K562 (cell line): ENCODE measurements around the gene SOX15. TPM values are rescaled to one million over a fixed set of nuclear protein-coding genes. Genes with fewer than 3 reads are reported as not detected.
A peak's percentile ranks its signal among the peaks of the same experiment; 100 is the strongest.

Experiments
- ATF7 ChIP-seq: fragments of 450-650 bp; IDR thresholded peaks from 2 replicates; pipeline ENCODE4 v1.7.1; 2014; ENCODE audit warnings: mild to moderate bottlenecking, moderate library complexity
- BACH1 ChIP-seq: fragments of 200-800 bp; sonication (Bioruptor generic); IDR thresholded peaks from 2 replicates; pipeline ENCODE4 v1.6.1; 2016; ENCODE audit warnings: missing genetic modification characterization, missing compliant biosample characterization
- CBX3 ChIP-seq, 2 experiments: IDR thresholded peaks; 1 replicate in 1 of 2; 2 replicates in 1 of 2; pipeline ENCODE4 v1.6.1; 2012; ENCODE audit warnings: inconsistent platforms in 2 of 2, low read length in 2 of 2, borderline replicate concordance in 1 of 2, control low read depth in 1 of 2
- CCNT2 ChIP-seq: IDR thresholded peaks from 2 replicates; pipeline ENCODE4 v1.6.1; 2011; ENCODE audit warnings: borderline replicate concordance, low read depth, mild to moderate bottlenecking, moderate library complexity, mixed read lengths, low read length; ENCODE audit not compliant: insufficient read length; ENCODE audit errors: extremely low read depth
- CTBP1 ChIP-seq: fragments of 450-650 bp; IDR thresholded peaks from 2 replicates; pipeline ENCODE4 v1.6.1; 2016; ENCODE audit warnings: borderline replicate concordance
- ESRRB ChIP-seq: fragments of 250-450 bp; sonication (Bioruptor Pico); IDR thresholded peaks from 2 replicates; pipeline ENCODE4 v1.5.0; 2020; ENCODE audit warnings: mild to moderate bottlenecking, moderate library complexity, borderline replicate concordance
- HDAC1 ChIP-seq, 2 experiments: fragments of 450-650 bp; IDR thresholded peaks; 2 replicates each; pipeline ENCODE4 v1.6.1; 2016 to 2017; ENCODE audit warnings: inconsistent platforms in 1 of 2, mild to moderate bottlenecking in 1 of 2, moderate library complexity in 1 of 2
- HNRNPUL1 ChIP-seq: fragments of 200-400 bp; formaldehyde crosslinking; IDR thresholded peaks from 2 replicates; pipeline ENCODE4 v1.6.1; 2017; ENCODE audit warnings: low read length
- MAFF ChIP-seq: IDR thresholded peaks from 2 replicates; pipeline ENCODE4 v1.6.1; 2012; ENCODE audit warnings: low read length, improper control_type of control experiment
- MBD2 ChIP-seq: sonication (generic); IDR thresholded peaks from 2 replicates; pipeline ENCODE4 v1.6.1; 2016; ENCODE audit warnings: low read depth, borderline replicate concordance
- SLC30A9 ChIP-seq: fragments of 250-450 bp; sonication (Bioruptor Pico); IDR thresholded peaks from 2 replicates; pipeline ENCODE4 v1.8.0; 2022; ENCODE audit warnings: mild to moderate bottlenecking, moderate library complexity
- TEAD1 ChIP-seq, 2 experiments: fragments of 450-650 bp in 1 of 2; sonication (generic) in 1 of 2; formaldehyde crosslinking; IDR thresholded peaks; 2 replicates each; pipeline versions ENCODE4 v1.4.0 to v1.8.0; 2020 to 2022; ENCODE audit warnings: mild to moderate bottlenecking in 2 of 2, missing genetic modification reagents in 1 of 2
- WHSC1 ChIP-seq: IDR thresholded peaks from one replicate; pipeline ENCODE4 v1.6.1; 2012; ENCODE audit warnings: low read length, control low read depth, inconsistent platforms
- ZFPM2 ChIP-seq: fragments of 250-450 bp; sonication (Bioruptor Pico); IDR thresholded peaks from 2 replicates; pipeline ENCODE4 v1.5.1; 2022; ENCODE audit warnings: mild to moderate bottlenecking
- ZNF57 ChIP-seq: fragments of 450-650 bp; formaldehyde crosslinking; IDR thresholded peaks from 2 replicates; pipeline ENCODE4 v1.4.0; 2020; ENCODE audit warnings: mild to moderate bottlenecking, moderate library complexity
- polyA plus RNA-seq, 8 experiments: library from polyadenylated mRNA; depleted of rRNA in 4 of 8; stranded (reverse) in 5 of 8; unstranded in 3 of 8; fragments of >200 nt; fragmentation: Nextera tagmentation in 2 of 8; fragmentation: Illumina TruSeq in 1 of 8; extraction: Ambion mirVana in 2 of 8; extraction: Trizol in 1 of 8; gene quantifications; 2 replicates each; pipeline versions ENCODE4 v1.2.1 to v1.2.3, GENCODE V29; 2011 to 2014; ENCODE audit warnings: inconsistent platforms in 1 of 8, missing spikeins in 1 of 8
- total RNA-seq, 7 experiments: library from RNA; depleted of rRNA in 6 of 7; stranded (reverse); fragments of >200 nt in 6 of 7; fragmentation: Illumina TruSeq in 2 of 7; extraction: Trizol in 2 of 7; gene quantifications; 2 replicates each; pipeline versions ENCODE4 v1.2.1 to v1.2.3, GENCODE V29; 2011 to 2021; ENCODE audit warnings: low replicate concordance in 1 of 7
- TF ChIP-seq, protein P1 (sequence below): fragments of 250-450 bp; sonication (Bioruptor Pico); IDR thresholded peaks from 2 replicates; pipeline ENCODE4 v1.4.0; 2020; ENCODE audit warnings: borderline replicate concordance
- TF ChIP-seq, protein P2 (sequence below), 2 experiments: fragments of 200-800 bp in 1 of 2; sonication (Bioruptor generic) in 1 of 2; sonication (generic) in 1 of 2; formaldehyde crosslinking in 1 of 2; IDR thresholded peaks in 1 of 2; conservative IDR thresholded peaks in 1 of 2; 2 replicates each; pipeline versions ENCODE4 v1.5.0 to v1.6.1; 2016 to 2020; ENCODE audit warnings: missing compliant biosample characterization in 1 of 2, missing genetic modification characterization in 1 of 2, missing genetic modification reagents in 1 of 2
- TF ChIP-seq, protein P3 (sequence below), 3 experiments: IDR thresholded peaks in 2 of 3; conservative IDR thresholded peaks in 1 of 3; 2 replicates each; pipeline ENCODE4 v1.5.1; 2011 to 2012; ENCODE audit warnings: low read length in 3 of 3, mild to moderate bottlenecking in 3 of 3, control low read depth in 2 of 3, improper control_type of control experiment in 1 of 3, inconsistent platforms in 1 of 3, low read depth in 1 of 3, mixed read lengths in 1 of 3, moderate library complexity in 1 of 3; ENCODE audit not compliant: insufficient read depth in 2 of 3
- TF ChIP-seq, protein P4 (sequence below): fragments of 450-650 bp; IDR thresholded peaks from 2 replicates; pipeline ENCODE4 v1.6.1; 2017; ENCODE audit warnings: antibody characterized with exemption, mild to moderate bottlenecking

The SOX15 gene
- total and polyA plus RNA-seq, 9 of the 15 experiments (the other 6 are each of a cell fraction or from before 2014, with no cell fraction given): 0.07 to 0.33 (median 0.19) TPM; not detected in 5

DNA sequence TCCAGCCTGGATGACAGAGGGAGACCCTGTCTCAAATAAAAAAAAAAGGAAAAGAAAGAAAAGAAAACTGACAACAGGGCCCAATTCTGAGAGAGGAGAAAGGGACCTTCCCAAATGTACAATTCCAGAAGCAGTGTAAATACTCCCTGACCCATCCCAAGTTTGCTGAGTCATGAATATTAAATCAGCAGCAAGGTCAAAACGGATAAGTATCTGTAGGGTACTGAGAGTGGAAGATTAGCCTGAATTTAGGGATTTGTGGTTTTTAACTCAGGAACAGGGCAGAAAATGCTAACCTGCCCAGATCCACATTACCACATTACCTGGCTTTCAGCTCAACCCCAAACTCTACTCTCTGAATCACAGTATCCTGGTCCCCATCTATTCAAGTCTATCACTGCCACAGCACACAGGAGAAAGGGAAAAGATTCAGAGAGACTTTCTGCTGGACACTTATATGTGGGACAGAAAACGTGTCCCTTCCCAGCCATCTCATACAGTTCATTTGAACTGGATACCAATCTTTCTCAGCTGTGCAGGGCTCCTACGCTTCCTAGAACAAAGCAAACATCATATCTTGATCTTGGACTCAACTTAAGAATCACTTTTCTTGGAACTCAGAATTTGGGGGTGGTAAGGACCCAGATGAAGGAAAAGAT, 21.9 kb upstream of the SOX15 start (continued):
- no peak for TF ChIP-seq TEAD1 (CRISPR knock-in tag; IDR thresholded peaks at IDR 0.05)
- TF ChIP-seq, protein P1, sequence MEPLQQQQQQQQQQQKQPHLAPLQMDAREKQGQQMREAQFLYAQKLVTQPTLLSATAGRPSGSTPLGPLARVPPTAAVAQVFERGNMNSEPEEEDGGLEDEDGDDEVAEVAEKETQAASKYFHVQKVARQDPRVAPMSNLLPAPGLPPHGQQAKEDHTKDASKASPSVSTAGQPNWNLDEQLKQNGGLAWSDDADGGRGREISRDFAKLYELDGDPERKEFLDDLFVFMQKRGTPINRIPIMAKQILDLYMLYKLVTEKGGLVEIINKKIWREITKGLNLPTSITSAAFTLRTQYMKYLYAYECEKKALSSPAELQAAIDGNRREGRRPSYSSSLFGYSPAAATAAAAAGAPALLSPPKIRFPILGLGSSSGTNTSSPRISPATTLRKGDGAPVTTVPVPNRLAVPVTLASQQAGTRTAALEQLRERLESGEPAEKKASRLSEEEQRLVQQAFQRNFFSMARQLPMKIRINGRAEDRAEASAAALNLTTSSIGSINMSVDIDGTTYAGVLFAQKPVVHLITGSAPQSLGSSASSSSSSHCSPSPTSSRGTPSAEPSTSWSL (CRISPR knock-in tag): no peak
- TF ChIP-seq HNRNPUL1: no peak
- TF ChIP-seq, protein P2, sequence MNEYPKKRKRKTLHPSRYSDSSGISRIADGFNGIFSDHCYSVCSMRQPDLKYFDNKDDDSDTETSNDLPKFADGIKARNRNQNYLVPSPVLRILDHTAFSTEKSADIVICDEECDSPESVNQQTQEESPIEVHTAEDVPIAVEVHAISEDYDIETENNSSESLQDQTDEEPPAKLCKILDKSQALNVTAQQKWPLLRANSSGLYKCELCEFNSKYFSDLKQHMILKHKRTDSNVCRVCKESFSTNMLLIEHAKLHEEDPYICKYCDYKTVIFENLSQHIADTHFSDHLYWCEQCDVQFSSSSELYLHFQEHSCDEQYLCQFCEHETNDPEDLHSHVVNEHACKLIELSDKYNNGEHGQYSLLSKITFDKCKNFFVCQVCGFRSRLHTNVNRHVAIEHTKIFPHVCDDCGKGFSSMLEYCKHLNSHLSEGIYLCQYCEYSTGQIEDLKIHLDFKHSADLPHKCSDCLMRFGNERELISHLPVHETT (CRISPR knock-in tag; conservative IDR thresholded peaks at IDR 0.05 in 1 of 2, IDR thresholded peaks at IDR 0.05 in 1 of 2): no peak
- TF ChIP-seq MBD2: no peak
- no peak for TF ChIP-seq ESRRB (CRISPR knock-in tag)
- TF ChIP-seq CTBP1: 0 out of 2 replicates have a peak, but pooled peaks have one; percentile 25
- TF ChIP-seq ATF7: no peak
- TF ChIP-seq ZNF57 (CRISPR knock-in tag): no peak
- no peak for TF ChIP-seq ZFPM2
- no peak for TF ChIP-seq SLC30A9 (CRISPR knock-in tag)
- TF ChIP-seq BACH1: peak; percentile 87
- TF ChIP-seq WHSC1: no peak
- no peak for TF ChIP-seq CCNT2
- TF ChIP-seq, protein P3, sequence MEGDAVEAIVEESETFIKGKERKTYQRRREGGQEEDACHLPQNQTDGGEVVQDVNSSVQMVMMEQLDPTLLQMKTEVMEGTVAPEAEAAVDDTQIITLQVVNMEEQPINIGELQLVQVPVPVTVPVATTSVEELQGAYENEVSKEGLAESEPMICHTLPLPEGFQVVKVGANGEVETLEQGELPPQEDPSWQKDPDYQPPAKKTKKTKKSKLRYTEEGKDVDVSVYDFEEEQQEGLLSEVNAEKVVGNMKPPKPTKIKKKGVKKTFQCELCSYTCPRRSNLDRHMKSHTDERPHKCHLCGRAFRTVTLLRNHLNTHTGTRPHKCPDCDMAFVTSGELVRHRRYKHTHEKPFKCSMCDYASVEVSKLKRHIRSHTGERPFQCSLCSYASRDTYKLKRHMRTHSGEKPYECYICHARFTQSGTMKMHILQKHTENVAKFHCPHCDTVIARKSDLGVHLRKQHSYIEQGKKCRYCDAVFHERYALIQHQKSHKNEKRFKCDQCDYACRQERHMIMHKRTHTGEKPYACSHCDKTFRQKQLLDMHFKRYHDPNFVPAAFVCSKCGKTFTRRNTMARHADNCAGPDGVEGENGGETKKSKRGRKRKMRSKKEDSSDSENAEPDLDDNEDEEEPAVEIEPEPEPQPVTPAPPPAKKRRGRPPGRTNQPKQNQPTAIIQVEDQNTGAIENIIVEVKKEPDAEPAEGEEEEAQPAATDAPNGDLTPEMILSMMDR (IDR thresholded peaks at IDR 0.05 in 2 of 3, conservative IDR thresholded peaks at IDR 0.05 in 1 of 3; ENCODE audit: insufficient read depth in 2 of 3, low read depth in 1 of 3, low read length in 3 of 3): no peak
- no peak for TF ChIP-seq CBX3 (IDR thresholded peaks at IDR 0.05; ENCODE audit: borderline replicate concordance in 1 of 2, low read length in 2 of 2)
- peak; percentile 96 for TF ChIP-seq MAFF
- peak in 1 of 2 experiments; percentile 86; a peak in 2 of 4 replicates for TF ChIP-seq HDAC1 (IDR thresholded peaks at IDR 0.05)
- TF ChIP-seq, protein P4, sequence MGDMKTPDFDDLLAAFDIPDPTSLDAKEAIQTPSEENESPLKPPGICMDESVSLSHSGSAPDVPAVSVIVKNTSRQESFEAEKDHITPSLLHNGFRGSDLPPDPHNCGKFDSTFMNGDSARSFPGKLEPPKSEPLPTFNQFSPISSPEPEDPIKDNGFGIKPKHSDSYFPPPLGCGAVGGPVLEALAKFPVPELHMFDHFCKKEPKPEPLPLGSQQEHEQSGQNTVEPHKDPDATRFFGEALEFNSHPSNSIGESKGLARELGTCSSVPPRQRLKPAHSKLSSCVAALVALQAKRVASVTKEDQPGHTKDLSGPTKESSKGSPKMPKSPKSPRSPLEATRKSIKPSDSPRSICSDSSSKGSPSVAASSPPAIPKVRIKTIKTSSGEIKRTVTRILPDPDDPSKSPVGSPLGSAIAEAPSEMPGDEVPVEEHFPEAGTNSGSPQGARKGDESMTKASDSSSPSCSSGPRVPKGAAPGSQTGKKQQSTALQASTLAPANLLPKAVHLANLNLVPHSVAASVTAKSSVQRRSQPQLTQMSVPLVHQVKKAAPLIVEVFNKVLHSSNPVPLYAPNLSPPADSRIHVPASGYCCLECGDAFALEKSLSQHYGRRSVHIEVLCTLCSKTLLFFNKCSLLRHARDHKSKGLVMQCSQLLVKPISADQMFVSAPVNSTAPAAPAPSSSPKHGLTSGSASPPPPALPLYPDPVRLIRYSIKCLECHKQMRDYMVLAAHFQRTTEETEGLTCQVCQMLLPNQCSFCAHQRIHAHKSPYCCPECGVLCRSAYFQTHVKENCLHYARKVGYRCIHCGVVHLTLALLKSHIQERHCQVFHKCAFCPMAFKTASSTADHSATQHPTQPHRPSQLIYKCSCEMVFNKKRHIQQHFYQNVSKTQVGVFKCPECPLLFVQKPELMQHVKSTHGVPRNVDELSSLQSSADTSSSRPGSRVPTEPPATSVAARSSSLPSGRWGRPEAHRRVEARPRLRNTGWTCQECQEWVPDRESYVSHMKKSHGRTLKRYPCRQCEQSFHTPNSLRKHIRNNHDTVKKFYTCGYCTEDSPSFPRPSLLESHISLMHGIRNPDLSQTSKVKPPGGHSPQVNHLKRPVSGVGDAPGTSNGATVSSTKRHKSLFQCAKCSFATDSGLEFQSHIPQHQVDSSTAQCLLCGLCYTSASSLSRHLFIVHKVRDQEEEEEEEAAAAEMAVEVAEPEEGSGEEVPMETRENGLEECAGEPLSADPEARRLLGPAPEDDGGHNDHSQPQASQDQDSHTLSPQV: no peak
